KOPT-K1 (cell line): ENCODE data around the gene MSMO1.

ENCODE experiments used
- H3K27ac ChIP-seq: fragments of 200-600 bp; sonication (generic); 2 replicates; pipeline ENCODE4 v1.5.1; 2016; ENCODE audit warnings: antibody characterized with exemption, mild to moderate bottlenecking, low read depth, low read length; ENCODE audit not compliant: poor library complexity, severe bottlenecking
- H3K36me3 ChIP-seq: fragments of 200-600 bp; sonication (generic); 2 replicates; pipeline ENCODE4 v1.5.1; 2017; ENCODE audit warnings: antibody characterized with exemption, mild to moderate bottlenecking, low read length, moderate library complexity; ENCODE audit not compliant: insufficient read depth
- H3K9me3 ChIP-seq: fragments of 200-600 bp; sonication (generic); 2 replicates; pipeline ENCODE4 v1.5.1; 2017; ENCODE audit warnings: antibody characterized with exemption, low read length, mild to moderate bottlenecking; ENCODE audit not compliant: insufficient read depth, poor library complexity, severe bottlenecking

MSMO1 gene

DNA sequence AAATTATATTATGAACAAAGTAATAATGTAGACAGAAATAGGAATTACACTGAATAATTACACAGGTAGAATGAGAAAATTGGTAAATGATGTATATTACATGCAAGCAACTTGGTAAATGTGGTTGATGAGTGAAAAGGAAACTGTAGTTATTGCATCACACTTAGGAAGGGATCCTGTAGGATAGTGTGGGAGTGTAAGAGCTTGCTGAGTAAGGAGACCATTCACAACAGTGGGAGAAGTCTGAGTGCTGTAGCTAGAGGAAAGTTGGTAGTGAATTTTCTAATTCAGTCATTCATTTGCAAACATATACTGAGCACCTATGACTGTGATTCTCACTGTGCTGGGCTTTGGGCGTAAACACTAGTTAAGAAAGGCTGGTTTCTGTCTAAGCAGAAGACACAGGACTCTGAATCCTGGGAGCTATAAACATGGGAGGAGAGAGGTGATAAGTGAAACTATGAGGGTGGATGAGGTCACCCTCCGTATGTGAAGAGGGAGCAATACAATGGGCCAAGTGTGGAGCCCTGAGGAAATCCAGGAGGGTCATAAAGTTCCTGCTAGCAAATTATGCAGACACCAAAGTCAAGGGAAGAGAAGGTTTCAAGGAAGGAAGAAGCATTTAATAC lies 37.1 kb downstream of the MSMO1 start:
- Histone ChIP-seq H3K36me3 (no peaks in the 10 kb centered on the region), H3K27ac (no peak overlapping the region), H3K9me3 (no peaks in the 10 kb centered on the region)

DNA sequence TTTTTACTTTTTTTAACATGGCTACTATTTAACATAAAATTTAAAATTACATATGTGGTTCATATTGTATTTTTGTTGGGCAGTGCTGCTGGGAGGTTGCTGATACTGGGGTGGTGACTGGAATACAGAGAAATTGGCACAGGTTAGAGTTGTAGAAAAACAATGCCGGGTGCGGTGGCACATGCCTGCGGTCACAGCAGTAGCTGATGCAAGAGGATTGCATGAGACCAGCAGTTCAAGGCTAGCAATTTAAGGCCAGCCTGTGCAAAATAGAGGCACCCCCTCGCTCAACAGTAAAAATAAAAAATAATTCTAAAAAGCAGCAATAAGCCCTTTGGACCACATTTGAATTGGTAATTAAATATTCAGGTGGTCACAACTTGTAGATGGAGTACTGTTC lies 39.6 kb downstream of the MSMO1 start:
- H3K27ac ChIP-seq = no peak overlapping the region
- H3K9me3 ChIP-seq = no peaks in the 10 kb centered on the region
- H3K36me3 ChIP-seq = no peaks in the 10 kb centered on the region

DNA sequence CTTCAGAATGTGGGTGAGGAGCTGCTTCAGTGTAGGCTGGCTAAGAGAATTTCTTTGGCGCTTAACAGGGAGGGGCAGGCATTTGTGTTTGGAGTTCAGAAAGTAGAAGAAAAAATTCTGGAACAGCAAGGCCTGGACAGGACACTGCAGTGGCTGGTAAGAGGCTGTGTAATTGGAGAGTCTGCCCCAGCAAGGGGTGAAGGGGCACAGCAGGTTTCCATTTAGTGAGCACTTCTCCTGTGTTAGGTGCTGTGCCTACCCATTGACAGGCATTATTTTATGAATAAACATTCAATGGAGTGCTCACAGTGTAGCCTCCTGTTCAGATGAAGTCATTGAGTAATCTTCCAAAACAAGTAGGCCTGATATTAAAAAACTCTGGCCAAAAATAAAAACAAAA lies 40.6 kb downstream of the MSMO1 start:
- Histone ChIP-seq H3K9me3 (no peaks in the 10 kb centered on the region), H3K27ac (no peak overlapping the region), H3K36me3 (no peaks in the 10 kb centered on the region)

DNA sequence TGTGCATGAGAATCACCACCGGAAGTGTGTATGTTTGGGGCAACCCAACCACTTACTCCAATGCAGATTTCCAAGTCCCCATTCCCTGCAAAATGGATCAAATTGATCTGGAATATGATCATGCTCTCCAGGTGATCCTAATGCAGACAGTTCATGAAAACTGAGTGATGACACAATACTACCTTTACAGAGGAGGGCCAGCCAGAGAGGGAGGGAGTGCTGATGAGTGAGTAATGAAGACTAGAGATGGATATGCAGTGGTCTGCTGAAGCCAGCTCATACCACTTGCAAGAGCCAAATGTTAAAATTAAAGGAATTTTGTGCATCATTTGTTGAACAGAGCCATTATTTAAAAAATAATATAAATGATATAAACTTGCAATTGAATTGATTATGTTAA lies 41.1 kb downstream of the MSMO1 start:
- Histone ChIP-seq H3K27ac (no peak overlapping the region), H3K36me3 (no peaks in the 10 kb centered on the region), H3K9me3 (no peaks in the 10 kb centered on the region)

DNA sequence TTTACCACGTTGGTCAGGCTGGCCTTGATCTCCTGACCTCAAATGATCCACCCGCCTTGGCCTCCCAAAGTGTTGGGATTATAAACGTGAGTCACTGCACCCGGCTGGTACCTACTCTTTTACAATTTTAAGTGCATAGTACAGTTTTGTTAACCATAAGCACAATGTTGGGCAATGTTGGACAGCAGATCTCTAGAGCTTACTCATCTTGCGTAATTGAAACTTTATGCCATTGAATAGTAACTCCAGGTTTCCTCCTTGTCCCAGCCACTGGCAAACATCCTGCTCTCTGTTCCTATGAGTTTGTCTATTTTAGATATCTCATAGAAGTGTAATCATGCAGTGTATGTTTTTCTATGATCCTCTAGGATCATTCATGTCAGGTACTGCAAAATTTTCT lies 42.1 kb downstream of the MSMO1 start:
- H3K9me3 ChIP-seq = no peaks in the 10 kb centered on the region
- no peak overlapping the region for H3K27ac ChIP-seq
- no peaks in the 10 kb centered on the region for H3K36me3 ChIP-seq

DNA sequence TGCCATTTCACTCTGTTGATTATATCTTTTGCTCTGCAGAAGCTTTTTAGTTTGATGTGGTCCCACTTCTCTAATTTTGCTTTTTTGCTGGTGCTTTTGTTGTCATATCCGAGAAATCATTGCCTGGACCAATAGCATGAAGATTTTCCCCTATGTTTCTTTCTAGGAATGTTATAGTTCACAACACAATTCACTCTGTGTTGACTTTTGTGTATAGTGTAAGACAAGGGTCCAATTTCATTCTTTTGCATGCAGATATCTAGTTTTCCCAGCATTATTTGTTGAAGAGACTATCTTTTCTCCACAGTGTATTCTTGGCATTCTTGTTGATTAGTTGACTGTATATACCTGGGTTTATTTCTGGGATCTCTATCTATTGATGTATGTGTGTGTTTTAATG lies 43.1 kb downstream of the MSMO1 start:
- Histone ChIP-seq H3K36me3 (no peaks in the 10 kb centered on the region), H3K27ac (no peak overlapping the region), H3K9me3 (no peaks in the 10 kb centered on the region)

DNA sequence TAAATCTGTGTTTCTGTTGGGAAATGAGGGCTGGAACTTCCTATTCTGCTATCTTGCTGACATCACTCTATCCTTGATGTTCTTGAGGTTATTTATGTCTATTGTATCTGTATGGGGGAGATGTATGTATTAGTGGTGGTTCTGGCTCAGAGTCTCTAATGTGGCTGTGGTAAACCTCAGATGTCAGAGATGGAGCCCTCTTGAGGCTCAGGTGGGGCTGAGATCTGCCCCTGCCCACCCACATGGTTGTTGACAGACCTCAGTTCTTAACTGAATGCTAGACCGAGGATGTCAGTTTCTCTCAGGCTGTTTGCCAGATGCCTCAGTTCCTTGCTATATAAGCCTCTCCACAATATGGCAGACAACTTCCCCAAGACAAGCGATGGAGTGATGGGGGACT lies 48.0 kb downstream of the MSMO1 start:
- Histone ChIP-seq H3K9me3 (peaks cover 4% of the 10 kb centered on the region), H3K27ac (no peak overlapping the region), H3K36me3 (no peaks in the 10 kb centered on the region)

DNA sequence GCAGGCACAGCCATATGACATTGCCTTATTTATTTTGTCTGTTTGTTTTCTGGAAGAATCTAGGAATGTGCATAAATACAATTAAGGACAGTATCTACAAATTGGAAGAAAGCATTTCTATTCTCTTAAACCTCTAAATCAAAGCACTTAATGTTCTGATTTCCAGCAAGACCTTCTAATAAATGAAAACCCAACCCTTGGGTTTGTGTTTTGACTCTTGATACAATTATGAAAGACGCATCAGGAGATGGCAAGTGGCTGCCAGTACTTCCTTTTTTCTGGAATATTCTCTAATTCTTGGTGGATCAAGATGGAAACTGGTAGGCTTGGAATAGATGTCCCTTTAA lies 50.9 kb downstream of the MSMO1 start:
- Histone ChIP-seq H3K27ac (no peak overlapping the region), H3K36me3 (no peaks in the 10 kb centered on the region), H3K9me3 (peaks cover 4% of the 10 kb centered on the region)

DNA sequence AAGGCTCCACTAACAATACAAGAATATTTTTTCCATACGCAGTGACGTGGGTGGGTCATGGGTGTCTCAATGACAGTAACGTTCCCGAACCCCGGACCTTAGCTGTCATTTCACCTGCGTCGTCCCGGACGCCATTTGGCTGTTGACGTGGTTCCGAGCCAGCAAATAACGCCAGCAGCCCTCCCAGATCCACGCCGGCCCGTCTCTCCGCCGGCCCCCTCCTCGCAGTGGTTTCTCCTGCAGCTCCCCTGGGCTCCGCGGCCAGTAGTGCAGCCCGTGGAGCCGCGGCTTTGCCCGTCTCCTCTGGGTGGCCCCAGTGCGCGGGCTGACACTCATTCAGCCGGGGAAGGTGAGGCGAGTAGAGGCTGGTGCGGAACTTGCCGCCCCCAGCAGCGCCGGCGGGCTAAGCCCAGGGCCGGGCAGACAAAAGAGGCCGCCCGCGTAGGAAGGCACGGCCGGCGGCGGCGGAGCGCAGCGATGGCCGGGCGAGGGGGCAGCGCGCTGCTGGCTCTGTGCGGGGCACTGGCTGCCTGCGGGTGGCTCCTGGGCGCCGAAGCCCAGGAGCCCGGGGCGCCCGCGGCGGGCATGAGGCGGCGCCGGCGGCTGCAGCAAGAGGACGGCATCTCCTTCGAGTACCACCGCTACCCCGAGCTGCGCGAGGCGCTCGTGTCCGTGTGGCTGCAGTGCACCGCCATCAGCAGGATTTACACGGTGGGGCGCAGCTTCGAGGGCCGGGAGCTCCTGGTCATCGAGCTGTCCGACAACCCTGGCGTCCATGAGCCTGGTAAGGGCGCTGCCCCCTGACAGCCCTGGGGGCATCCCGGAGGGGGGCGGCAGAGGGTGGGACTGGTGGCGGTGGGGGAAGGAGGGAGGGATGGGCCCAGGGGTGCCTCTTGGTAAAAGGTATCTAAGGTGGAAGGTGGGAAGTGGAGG lies 51.5 kb downstream of the MSMO1 start, which contains the start of gene CPE:
CPE (plus strand) TSS at position 264 of the 933 bp plus-strand sequence; CDS start at position 478, 214 bp downstream.
- Histone ChIP-seq H3K27ac (no peak within 1 kb of the TSS), H3K9me3 (peaks cover 4% of the 10 kb centered on the region), H3K36me3 (no peaks in the 10 kb centered on the region)

DNA sequence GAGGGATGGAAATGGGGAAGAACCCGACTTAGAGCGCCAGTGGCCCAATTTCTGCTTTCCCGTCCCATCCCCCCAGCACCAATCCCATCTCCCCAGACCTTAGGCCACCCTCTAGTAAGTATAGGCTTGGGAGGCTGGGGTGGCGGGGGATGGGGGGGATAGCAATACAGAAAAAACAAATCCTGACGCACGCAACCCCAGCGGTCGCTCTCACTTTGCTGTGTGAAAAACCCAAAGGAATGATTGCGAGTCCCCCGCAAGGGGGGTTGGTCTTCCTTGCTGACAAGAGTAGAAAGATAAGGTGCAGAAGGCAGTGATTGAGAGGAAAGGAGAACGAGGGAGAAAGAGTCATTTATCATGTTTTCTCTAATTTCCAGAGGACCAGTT lies 52.2 kb downstream of the MSMO1 start:
- Histone ChIP-seq H3K9me3 (peaks cover 4% of the 10 kb centered on the region), H3K36me3 (no peaks in the 10 kb centered on the region), H3K27ac (no peak overlapping the region)

DNA sequence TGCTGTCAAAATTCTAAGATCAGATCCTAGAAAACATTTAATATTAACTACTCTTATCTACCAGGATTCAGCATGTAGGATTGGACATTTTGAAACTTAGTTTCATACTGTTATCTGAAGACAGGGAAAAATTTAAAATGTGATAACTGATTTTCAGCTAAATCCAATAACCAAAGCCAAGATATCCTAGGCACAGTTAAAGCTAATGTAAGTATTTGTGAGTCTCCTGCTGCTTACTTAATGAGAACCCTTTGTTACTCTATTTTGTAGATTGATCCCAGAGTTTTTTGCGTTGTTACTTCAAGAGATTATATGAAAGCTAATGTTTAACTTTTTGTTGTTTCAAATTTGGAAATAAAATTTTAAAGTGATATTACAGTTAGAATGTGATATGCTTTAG lies 53.3 kb downstream of the MSMO1 start:
- H3K27ac ChIP-seq = no peak overlapping the region
- H3K36me3 ChIP-seq = no peaks in the 10 kb centered on the region
- H3K9me3 ChIP-seq = peaks cover 4% of the 10 kb centered on the region

DNA sequence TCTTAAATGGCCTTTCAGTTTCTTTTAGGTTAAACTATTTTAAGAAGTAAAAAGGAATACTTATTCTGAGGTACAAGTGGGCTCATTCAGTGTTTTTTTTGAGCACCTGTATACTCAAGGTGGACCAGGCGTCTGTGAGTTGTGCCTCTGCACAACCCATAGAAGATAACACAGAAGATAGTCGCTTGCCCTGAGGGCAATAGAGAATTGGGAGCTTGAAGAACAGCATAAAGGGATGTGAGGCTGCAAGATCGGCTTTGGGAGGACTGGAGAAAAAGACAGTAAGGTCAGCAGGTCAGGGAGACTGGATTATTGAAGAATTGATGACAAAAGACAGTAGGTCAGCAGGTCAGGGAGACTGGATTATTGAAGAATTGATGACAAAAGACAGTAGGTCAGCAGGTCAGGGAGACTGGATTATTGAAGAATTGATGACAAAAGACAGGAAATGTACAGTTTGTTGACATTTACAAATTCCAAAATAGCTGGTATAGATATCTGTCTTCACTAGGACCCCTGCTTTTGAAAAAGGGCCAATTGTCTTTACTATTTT lies 54.4 kb downstream of the MSMO1 start:
- Histone ChIP-seq H3K9me3 (peaks cover 4% of the 10 kb centered on the region), H3K27ac (no peak overlapping the region), H3K36me3 (no peaks in the 10 kb centered on the region)

DNA sequence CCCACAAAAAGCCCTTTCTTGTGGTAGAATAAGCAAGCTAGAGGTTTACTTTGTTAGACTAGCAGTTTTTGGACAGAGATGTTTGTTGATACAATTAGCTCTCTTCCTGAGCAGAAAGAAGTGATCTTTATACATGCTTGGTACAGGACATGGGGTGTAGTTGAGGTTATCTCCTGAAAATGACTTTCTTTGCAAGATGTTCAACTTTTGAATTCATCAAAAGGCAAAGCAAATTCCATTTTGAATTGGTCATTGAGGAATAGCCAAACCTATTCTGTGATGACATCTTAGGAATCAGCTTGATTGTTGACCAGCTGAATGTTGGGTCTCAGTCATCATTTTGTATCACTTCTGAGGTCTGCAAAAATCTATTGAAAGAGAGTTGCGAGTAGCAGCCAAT lies 55.2 kb downstream of the MSMO1 start:
- H3K36me3 ChIP-seq = no peaks in the 10 kb centered on the region
- H3K9me3 ChIP-seq = peaks cover 4% of the 10 kb centered on the region
- no peak overlapping the region for H3K27ac ChIP-seq

DNA sequence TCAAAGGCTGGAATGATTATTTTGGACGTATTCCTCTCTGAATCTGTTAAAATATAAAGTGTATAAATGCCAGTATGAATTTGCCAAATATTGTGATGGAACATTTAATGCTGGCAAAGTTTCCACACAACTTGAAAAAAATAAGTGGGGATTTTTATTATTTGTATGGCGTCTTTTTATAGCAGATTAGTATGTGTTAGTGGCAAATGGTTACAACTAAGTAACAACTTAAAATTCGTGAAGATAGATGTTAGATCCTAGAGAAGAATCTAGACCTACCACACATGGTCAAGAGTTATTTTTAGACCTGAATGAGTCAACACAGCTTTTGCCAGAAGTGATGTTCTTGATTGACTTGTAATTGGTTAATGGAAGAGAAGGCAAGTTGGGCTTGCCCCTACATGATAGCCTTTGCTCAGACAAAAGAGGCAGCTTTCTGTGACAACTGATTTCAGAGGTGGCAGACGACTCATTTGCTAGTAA lies 56.2 kb downstream of the MSMO1 start:
- Histone ChIP-seq H3K9me3 (peaks cover 3% of the 10 kb centered on the region), H3K27ac (no peak overlapping the region), H3K36me3 (no peaks in the 10 kb centered on the region)

DNA sequence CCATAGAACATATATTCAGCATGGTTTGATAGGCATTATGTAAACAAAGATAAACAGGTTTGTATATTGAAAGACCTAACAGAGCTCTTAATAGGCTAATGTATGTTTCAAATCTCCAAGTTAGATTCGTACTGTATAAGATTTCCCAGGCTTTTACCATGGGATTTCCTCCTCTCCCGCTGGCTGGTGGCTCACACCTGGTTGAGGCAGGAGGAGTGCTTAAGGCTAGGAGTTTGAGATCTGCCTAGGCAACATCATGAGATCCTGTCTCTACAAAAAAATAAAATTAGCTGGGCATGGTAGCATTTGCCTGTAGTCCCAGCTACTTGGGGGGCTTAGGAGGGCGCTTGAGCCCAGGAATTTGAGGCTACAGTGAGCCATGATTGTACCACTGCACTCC lies 56.7 kb downstream of the MSMO1 start:
- Histone ChIP-seq H3K9me3 (no peaks in the 10 kb centered on the region), H3K36me3 (no peaks in the 10 kb centered on the region), H3K27ac (no peak overlapping the region)
